Kidney (tissue), 14 donors: ENCODE data around the gene WDR54. TPM values are rescaled to one million over a fixed set of nuclear protein-coding genes. Genes with fewer than 3 reads are reported as not detected.

Experiments
- DNase-seq, 5 donors: peaks; one replicate each; pipeline ENCODE4 v3.0.0-alpha.2; 2013 to 2020
- FAIRE-seq: peaks from 2 replicates; lab custom pipeline; 2012; peaks lifted over from hg19 to GRCh38; lab: Jason Lieb, UNC
- H3K27ac ChIP-seq, 2 donors: one replicate each; pipeline ENCODE4 v1.7.0; 2013; ENCODE audit warnings: low read depth in 2 of 2, low read length in 2 of 2, inconsistent platforms in 1 of 2
- H3K27me3 ChIP-seq: one replicate; pipeline ENCODE4 v1.7.1; 2013; ENCODE audit warnings: low read length, inconsistent platforms; ENCODE audit not compliant: control insufficient read depth, insufficient read depth
- H3K36me3 ChIP-seq, 3 donors: one replicate each; pipeline versions ENCODE4 v1.7.0 to v1.7.1; 2013; ENCODE audit warnings: low read length in 3 of 3, control low read depth in 1 of 3, inconsistent platforms in 1 of 3; ENCODE audit not compliant: insufficient read depth in 3 of 3, control insufficient read depth in 2 of 3
- H3K4me1 ChIP-seq, 3 donors: one replicate each; pipeline versions ENCODE4 v1.7.0 to v1.7.1; 2013; ENCODE audit warnings: low read length in 3 of 3, inconsistent platforms in 1 of 3, low read depth in 1 of 3; ENCODE audit not compliant: control insufficient read depth in 2 of 3, insufficient read depth in 2 of 3
- H3K4me3 ChIP-seq, 3 donors: one replicate each; pipeline versions ENCODE4 v1.7.0 to v1.8.1; 2013; ENCODE audit warnings: low read length in 3 of 3, control low read depth in 1 of 3, inconsistent platforms in 1 of 3
- H3K9ac ChIP-seq, 3 donors: one replicate each; pipeline versions ENCODE4 v1.7.0 to v1.7.1; 2013; ENCODE audit warnings: low read length in 3 of 3, control low read depth in 1 of 3, inconsistent platforms in 1 of 3
- H3K9me3 ChIP-seq, 3 donors: one replicate each; pipeline versions ENCODE4 v1.7.0 to v1.7.1; 2013; ENCODE audit warnings: low read length in 3 of 3, control low read depth in 1 of 3, inconsistent platforms in 1 of 3; ENCODE audit not compliant: control insufficient read depth in 2 of 3, insufficient read depth in 1 of 3
- intact Hi-C: fragments of 100-400 bp; cut with DNase I; formaldehyde crosslinking; loops from one replicate; pipeline ENCODE4 v1.11.1; 2022
- polyA plus RNA-seq: library from polyadenylated mRNA; stranded (reverse); fragments of 350-450 nt; fragmentation: Illumina TruSeq; extraction: RNeasy Lipid Tissue Mini Kit (QIAGEN cat#74804); gene quantifications from one replicate; pipeline ENCODE4 v1.2.3, GENCODE V29; 2014; ENCODE audit warnings: low read depth, low replicate concordance; ENCODE audit not compliant: insufficient read depth
- total RNA-seq: library from RNA; stranded (reverse); fragmentation: NEBNext Ultra II Directional; extraction: Animal tissue kit (Norgen Biotek cat#: 25700); gene quantifications from one replicate; pipeline ENCODE4 v1.2.1, GENCODE V29; 2021
- TF ChIP-seq, protein P1 (sequence below): IDR thresholded peaks from 3 replicates; pipeline ENCODE4 v1.5.1; 2012; ENCODE audit warnings: mild to moderate bottlenecking, moderate library complexity, borderline replicate concordance; ENCODE audit not compliant: insufficient read depth; ENCODE audit errors: extremely low read depth
- donor health status: control.
- donor health status: control.
- donor health status: control.
- donor health status: control.
- donor health status: control.
- donor health status: DM: yes; HTN: yes; CAD: no.
- donor health status: Normal renal cell carcinoma (clear cell type).

WDR54 gene
- total and polyA plus RNA-seq, 2 donors from 2014 or later, result 23.3 to 37.6 TPM

DNA sequence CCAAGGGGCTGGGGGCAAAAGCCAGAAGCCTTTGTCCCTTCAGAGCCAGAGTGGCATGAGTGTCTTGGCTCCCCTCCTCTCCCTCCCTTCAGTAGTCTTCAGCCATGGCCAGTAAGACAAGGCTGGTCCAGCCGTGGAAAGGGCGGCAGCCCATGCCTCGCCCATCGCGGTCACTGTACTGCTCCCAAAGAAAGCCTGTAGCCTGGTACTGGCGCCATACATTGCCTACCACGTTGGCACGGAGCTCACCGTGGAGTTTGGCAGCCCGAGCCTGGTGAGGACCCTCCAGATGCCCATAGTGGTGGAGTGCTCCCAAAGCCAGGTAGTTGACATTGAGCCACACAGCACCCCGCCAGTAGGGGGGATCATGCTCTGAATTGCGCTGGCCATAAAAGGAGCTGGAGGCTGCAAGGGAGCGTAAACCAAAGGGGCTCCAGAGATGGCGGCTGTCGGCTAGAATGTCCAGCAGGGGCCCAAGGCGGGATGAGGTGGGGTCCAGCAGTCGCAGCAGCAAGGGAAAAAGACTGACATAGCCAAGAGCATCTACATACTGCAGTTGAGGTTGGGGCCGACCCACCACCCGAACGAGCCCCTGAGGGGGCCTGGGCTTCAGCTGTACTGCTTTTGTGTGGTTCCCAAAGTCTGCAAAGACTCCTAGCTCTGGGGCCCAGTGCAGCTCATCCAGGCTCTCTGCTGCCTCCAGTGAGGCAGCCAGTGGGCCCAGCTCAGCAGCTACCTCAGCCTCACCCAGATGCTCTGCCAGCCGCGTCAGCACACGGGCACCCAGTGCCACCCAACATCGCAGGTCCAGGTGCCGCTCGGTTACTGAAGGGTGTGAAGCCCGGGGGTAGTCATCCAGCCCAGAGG, 39.9 kb downstream of the WDR54 start:
- peaks cover 0 to 3% (median 0%) of the 10 kb centered on the region in 3 donors for H3K36me3 ChIP-seq
- no peaks in the 10 kb centered on the region for H3K9me3 ChIP-seq
- H3K4me3 ChIP-seq, result no peak overlapping the region
- H3K27me3 ChIP-seq, result no peaks in the 10 kb centered on the region
- peak in 1 of 5 donors; percentile 52 for DNase-seq
- TF ChIP-seq, protein P1, sequence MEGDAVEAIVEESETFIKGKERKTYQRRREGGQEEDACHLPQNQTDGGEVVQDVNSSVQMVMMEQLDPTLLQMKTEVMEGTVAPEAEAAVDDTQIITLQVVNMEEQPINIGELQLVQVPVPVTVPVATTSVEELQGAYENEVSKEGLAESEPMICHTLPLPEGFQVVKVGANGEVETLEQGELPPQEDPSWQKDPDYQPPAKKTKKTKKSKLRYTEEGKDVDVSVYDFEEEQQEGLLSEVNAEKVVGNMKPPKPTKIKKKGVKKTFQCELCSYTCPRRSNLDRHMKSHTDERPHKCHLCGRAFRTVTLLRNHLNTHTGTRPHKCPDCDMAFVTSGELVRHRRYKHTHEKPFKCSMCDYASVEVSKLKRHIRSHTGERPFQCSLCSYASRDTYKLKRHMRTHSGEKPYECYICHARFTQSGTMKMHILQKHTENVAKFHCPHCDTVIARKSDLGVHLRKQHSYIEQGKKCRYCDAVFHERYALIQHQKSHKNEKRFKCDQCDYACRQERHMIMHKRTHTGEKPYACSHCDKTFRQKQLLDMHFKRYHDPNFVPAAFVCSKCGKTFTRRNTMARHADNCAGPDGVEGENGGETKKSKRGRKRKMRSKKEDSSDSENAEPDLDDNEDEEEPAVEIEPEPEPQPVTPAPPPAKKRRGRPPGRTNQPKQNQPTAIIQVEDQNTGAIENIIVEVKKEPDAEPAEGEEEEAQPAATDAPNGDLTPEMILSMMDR, result peak; percentile 11
- H3K9ac ChIP-seq, result no peak overlapping the region
- no peak for FAIRE-seq
- peaks cover 0 to 21% (median 13%) of the 10 kb centered on the region in 3 donors for H3K4me1 ChIP-seq
- intact Hi-C loops, result no loop called here
- no peak overlapping the region for H3K27ac ChIP-seq

GRCh38 chr2:74462054-74462785, 40.7 kb downstream of the WDR54 start:
- peaks cover 0 to 3% (median 0%) of the 10 kb centered on the region in 3 donors for H3K36me3 ChIP-seq
- no peak overlapping the region for H3K4me3 ChIP-seq
- TF ChIP-seq, protein P1, result no peak
- H3K9me3 ChIP-seq, result no peaks in the 10 kb centered on the region
- intact Hi-C loops, result no loop called here
- H3K27me3 ChIP-seq, result no peaks in the 10 kb centered on the region
- H3K9ac ChIP-seq, result no peak overlapping the region
- DNase-seq, result no peak
- H3K4me1 ChIP-seq, result peaks cover 0 to 14% (median 7%) of the 10 kb centered on the region in 3 donors
- H3K27ac ChIP-seq, result no peak overlapping the region
- FAIRE-seq, result no peak

DNA sequence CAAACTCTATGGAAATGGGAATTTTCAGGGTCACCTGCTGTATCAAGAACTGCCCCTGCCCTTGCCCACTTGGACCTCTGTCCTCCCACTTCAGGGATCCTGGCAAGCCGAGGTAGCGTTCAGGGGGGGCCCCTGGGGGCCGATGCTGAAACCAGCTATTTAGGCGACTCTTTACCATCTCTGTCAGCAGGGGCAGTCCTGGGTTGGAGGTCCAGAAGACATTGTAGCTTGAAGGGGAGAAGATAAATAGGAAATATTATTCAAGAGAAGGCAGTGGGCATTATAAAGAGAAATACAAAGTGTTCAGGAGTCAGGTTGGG, 41.2 kb downstream of the WDR54 start:
- Histone ChIP-seq H3K4me3 (no peak overlapping the region), H3K36me3 (peaks cover 0 to 3% (median 0%) of the 10 kb centered on the region in 3 donors), H3K27me3 (no peaks in the 10 kb centered on the region), H3K4me1 (peaks cover 0 to 14% (median 7%) of the 10 kb centered on the region in 3 donors), H3K27ac (no peak overlapping the region), H3K9me3 (no peaks in the 10 kb centered on the region), H3K9ac (no peak overlapping the region)
- intact Hi-C loops, result no loop called here
- DNase-seq (no peak), FAIRE-seq (no peak)
- TF ChIP-seq, protein P1, result no peak
